K562 (cell line): ENCODE measurements around the gene OR2W1. TPM values are rescaled to one million over a fixed set of nuclear protein-coding genes. Genes with fewer than 3 reads are reported as not detected.
A peak's percentile ranks its signal among the peaks of the same experiment; 100 is the strongest.

ENCODE experiments used
- ATAC-seq: fragments of 200-7000 bp; cut with Tn5 transposase; 3 replicates; pipeline ENCODE4 v1.9.1; 2020; ENCODE audit warnings: moderate library complexity
- BruUV-seq: library from RNA; stranded (reverse); fragments of 400-500 nt; replicated peaks from 2 replicates; lab custom pipeline; 2021; lab: Mats Ljungman, UMichigan
- CTCF ChIA-PET: fragments of 300-600 bp; formaldehyde crosslinking; extraction: SDS; loops from one replicate; lab custom pipeline; 2021; ENCODE audit warnings: low intra/inter-chr PET ratio; lab: Yijun Ruan, JAX
- POLR2A ChIA-PET: fragments of 300-600, 350-650 bp; sonication (Branson Sonifier 250); formaldehyde crosslinking; extraction: SDS; loops from one replicate; lab custom pipeline; 2021; ENCODE audit warnings: antibody characterized with exemption, inconsistent platforms; lab: Yijun Ruan, JAX
- DNase-seq, 4 experiments: peaks; one replicate each; pipeline versions ENCODE4 v3.0.0 to v3.0.0-alpha.2; 2011 to 2018; ENCODE audit warnings: low spot score in 3 of 4, mixed read lengths in 3 of 4; ENCODE audit errors: extremely low read depth in 1 of 4
- FAIRE-seq: peaks from 2 replicates; lab custom pipeline; 2011; peaks lifted over from hg19 to GRCh38; lab: Jason Lieb, UNC
- H2AFZ ChIP-seq: 2 replicates; pipeline ENCODE4 v1.6.0; 2011; ENCODE audit warnings: low read depth, low read length, control low read depth, inconsistent platforms
- H3K27ac ChIP-seq: fragments of 200-600 bp; 3 replicates; pipeline ENCODE4 v1.8.0; 2011; ENCODE audit warnings: low read depth, mild to moderate bottlenecking, control low read depth, inconsistent platforms, low read length, moderate library complexity, mixed read lengths; ENCODE audit errors: extremely low read depth
- H3K27me3 ChIP-seq, 2 experiments: fragments of 300-600 bp in 1 of 2; 2 replicates in 1 of 2; 3 replicates in 1 of 2; pipeline versions ENCODE4 v1.6.0 to v1.8.0; 2011; ENCODE audit warnings: inconsistent platforms in 2 of 2, low read length in 2 of 2, mild to moderate bottlenecking in 1 of 2, mixed read lengths in 1 of 2, moderate library complexity in 1 of 2; ENCODE audit not compliant: control insufficient read depth in 2 of 2, insufficient read depth in 2 of 2
- H3K36me3 ChIP-seq: fragments of 300-600 bp; 3 replicates; pipeline ENCODE4 v1.8.0; 2011; ENCODE audit warnings: mild to moderate bottlenecking, low read length, inconsistent platforms; ENCODE audit not compliant: control insufficient read depth, insufficient read depth
- H3K4me1 ChIP-seq, 2 experiments: fragments of 200-600 bp in 1 of 2; replicated peaks in 1 of 2; 2 replicates in 1 of 2; 3 replicates in 1 of 2; pipeline versions ENCODE4 v1.5.1 to v1.8.0; 2011; ENCODE audit warnings: inconsistent platforms in 2 of 2, low read length in 2 of 2, mild to moderate bottlenecking in 1 of 2, mixed read lengths in 1 of 2, moderate library complexity in 1 of 2; ENCODE audit not compliant: control insufficient read depth in 2 of 2, insufficient read depth in 2 of 2
- H3K4me2 ChIP-seq: 2 replicates; pipeline ENCODE4 v1.6.1; 2011; ENCODE audit warnings: low read length, control low read depth, inconsistent platforms, mixed read lengths; ENCODE audit not compliant: insufficient read depth
- H3K4me3 ChIP-seq: fragments of 200-600 bp; sonication (generic), shearing (Covaris generic); 2 replicates; pipeline ENCODE4 v1.5.1; 2016; ENCODE audit warnings: control low read depth, inconsistent platforms
- H3K79me2 ChIP-seq: fragments of 200-600 bp; 3 replicates; pipeline ENCODE4 v1.8.0; 2011; ENCODE audit warnings: low read length, inconsistent platforms; ENCODE audit not compliant: control insufficient read depth, insufficient read depth
- H3K9ac ChIP-seq, 2 experiments: 2 replicates each; pipeline versions ENCODE4 v1.6.0 to v1.6.1; 2011; ENCODE audit warnings: low read depth in 2 of 2, low read length in 2 of 2, control low read depth in 1 of 2, inconsistent platforms in 1 of 2, mild to moderate bottlenecking in 1 of 2, mixed read lengths in 1 of 2; ENCODE audit not compliant: insufficient read depth in 1 of 2
- H3K9me1 ChIP-seq: one replicate; pipeline ENCODE4 v1.6.0; 2011; ENCODE audit warnings: inconsistent platforms, mild to moderate bottlenecking, low read length, moderate library complexity; ENCODE audit not compliant: control insufficient read depth, insufficient read depth
- H3K9me3 ChIP-seq: replicated peaks from 2 replicates; pipeline ENCODE4 v1.5.1; 2011; ENCODE audit warnings: low read depth, low read length, inconsistent platforms; ENCODE audit not compliant: control insufficient read depth, insufficient read depth
- H4K20me1 ChIP-seq: replicated peaks from 2 replicates; pipeline ENCODE4 v1.6.1; 2011; ENCODE audit warnings: low read length, inconsistent platforms, mixed read lengths; ENCODE audit not compliant: control insufficient read depth, insufficient read depth
- EGR1 ChIP-seq: fragments of 450-650 bp; conservative IDR thresholded peaks from 2 replicates; pipeline ENCODE4 v1.6.1; 2017; ENCODE audit warnings: mild to moderate bottlenecking
- MTA2 ChIP-seq: fragments of 450-650 bp; IDR thresholded peaks from 2 replicates; pipeline ENCODE4 v1.6.1; 2016; ENCODE audit warnings: low read depth
- MYNN ChIP-seq, 2 experiments: sonication (generic); formaldehyde crosslinking in 1 of 2; IDR thresholded peaks; 2 replicates each; pipeline versions ENCODE4 v1.5.0 to v1.6.1; 2016 to 2020; ENCODE audit warnings: antibody characterized with exemption in 1 of 2, missing genetic modification reagents in 1 of 2
- POLR2H ChIP-seq: IDR thresholded peaks from 2 replicates; pipeline ENCODE4 v1.6.1; 2016; ENCODE audit warnings: missing genetic modification characterization, low read depth, mild to moderate bottlenecking, control low read depth, missing compliant biosample characterization, moderate library complexity
- WGBS: fragments of 100-300 bp; shearing (Covaris generic); methylation state at CpG from one replicate; pipeline ENCODE4 v1.1.6; 2016; ENCODE audit warnings: low coverage, mixed read lengths; ENCODE audit not compliant: insufficient coverage; ENCODE audit errors: missing lambda C conversion rate; 5-methylcytosine and 5-hydroxymethylcytosine counted together
- in situ Hi-C: fragments of 300-500 bp; cut with MboI; formaldehyde crosslinking; loops from 4 replicates; pipeline ENCODE4 v1.15.0; 2018; ENCODE audit warnings: inconsistent platforms, mixed read lengths
- intact Hi-C: fragments of 100-400 bp; cut with micrococcal nuclease; formaldehyde crosslinking; loops from 2 replicates; pipeline ENCODE4 v1.14.2; 2022
- polyA plus RNA-seq, 8 experiments: library from polyadenylated mRNA; depleted of rRNA in 4 of 8; stranded (reverse) in 5 of 8; unstranded in 3 of 8; fragments of >200 nt; fragmentation: Nextera tagmentation in 2 of 8; fragmentation: Illumina TruSeq in 1 of 8; extraction: Ambion mirVana in 2 of 8; extraction: Trizol in 1 of 8; gene quantifications; 2 replicates each; pipeline versions ENCODE4 v1.2.1 to v1.2.3, GENCODE V29; 2011 to 2014; ENCODE audit warnings: inconsistent platforms in 1 of 8, missing spikeins in 1 of 8
- total RNA-seq, 7 experiments: library from RNA; depleted of rRNA in 6 of 7; stranded (reverse); fragments of >200 nt in 6 of 7; fragmentation: Illumina TruSeq in 2 of 7; extraction: Trizol in 2 of 7; gene quantifications; 2 replicates each; pipeline versions ENCODE4 v1.2.1 to v1.2.3, GENCODE V29; 2011 to 2021; ENCODE audit warnings: low replicate concordance in 1 of 7
- TF ChIP-seq, protein P1 (sequence below): sonication (generic); formaldehyde crosslinking; IDR thresholded peaks from 2 replicates; pipeline ENCODE4 v1.8.1; 2023; ENCODE audit warnings: mild to moderate bottlenecking, missing genetic modification reagents

The OR2W1 gene
- total and polyA plus RNA-seq, 9 of the 15 experiments (the other 6 are each of a cell fraction or from before 2014, with no cell fraction given): not detected

- H3K79me2 ChIP-seq: no peaks in the 10 kb centered on the region
- H3K27me3 ChIP-seq: no peaks in the 10 kb centered on the region
- H3K9me3 ChIP-seq: no peaks in the 10 kb centered on the region
- CTCF ChIA-PET: no interaction called here
- H4K20me1 ChIP-seq: no peaks in the 10 kb centered on the region
- no peaks in the 10 kb centered on the region for H3K36me3 ChIP-seq
- 70% methylated on average over 23 of the region's 24 CpGs for whole genome bisulfite sequencing
- ATAC-seq (no peak), FAIRE-seq (no peak), DNase-seq (no peak)
- H3K9me1 ChIP-seq: no peaks in the 10 kb centered on the region
- H3K4me3 ChIP-seq: no peak overlapping the region
- in situ Hi-C loops: no loop called here
- TF ChIP-seq, protein P1, sequence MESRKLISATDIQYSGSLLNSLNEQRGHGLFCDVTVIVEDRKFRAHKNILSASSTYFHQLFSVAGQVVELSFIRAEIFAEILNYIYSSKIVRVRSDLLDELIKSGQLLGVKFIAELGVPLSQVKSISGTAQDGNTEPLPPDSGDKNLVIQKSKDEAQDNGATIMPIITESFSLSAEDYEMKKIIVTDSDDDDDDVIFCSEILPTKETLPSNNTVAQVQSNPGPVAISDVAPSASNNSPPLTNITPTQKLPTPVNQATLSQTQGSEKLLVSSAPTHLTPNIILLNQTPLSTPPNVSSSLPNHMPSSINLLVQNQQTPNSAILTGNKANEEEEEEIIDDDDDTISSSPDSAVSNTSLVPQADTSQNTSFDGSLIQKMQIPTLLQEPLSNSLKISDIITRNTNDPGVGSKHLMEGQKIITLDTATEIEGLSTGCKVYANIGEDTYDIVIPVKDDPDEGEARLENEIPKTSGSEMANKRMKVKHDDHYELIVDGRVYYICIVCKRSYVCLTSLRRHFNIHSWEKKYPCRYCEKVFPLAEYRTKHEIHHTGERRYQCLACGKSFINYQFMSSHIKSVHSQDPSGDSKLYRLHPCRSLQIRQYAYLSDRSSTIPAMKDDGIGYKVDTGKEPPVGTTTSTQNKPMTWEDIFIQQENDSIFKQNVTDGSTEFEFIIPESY (CRISPR knock-in tag): peak; percentile 39; the same call in 1 of the 2 replicates
- TF ChIP-seq POLR2H: no peak
- H3K4me2 ChIP-seq: no peak overlapping the region
- 0 out of 4 replicates have a peak overlapping the region, but pooled peaks of 1 of the 2 experiments have one; percentile 14 for H3K9ac ChIP-seq
- no TSS peak for BruUV-seq
- peak overlapping the region; percentile 14 for H2AFZ ChIP-seq
- intact Hi-C loops: no loop called here
- H3K4me1 ChIP-seq: peaks cover 0 to 4% of the 10 kb centered on the region in 2 experiments; a peak in 1 of 5 replicates
- POLR2A ChIA-PET: no interaction called here
- H3K27ac ChIP-seq: no peak overlapping the region
Observed at GRCh38 chr6:29035951-29036350, 9.0 kb downstream of the OR2W1 start.

GRCh38 chr6:29028821-29029220, 16.2 kb downstream of the OR2W1 start:
- CTCF ChIA-PET: no interaction called here
- H3K4me3 ChIP-seq: no peak overlapping the region
- no TSS peak for BruUV-seq

More at GRCh38 chr6:29028821-29029220, 16.2 kb downstream of the OR2W1 start:
- no peak overlapping the region for H3K27ac ChIP-seq
- no peaks in the 10 kb centered on the region for H3K9me1 ChIP-seq
- no peaks in the 10 kb centered on the region for H3K27me3 ChIP-seq
- WGBS: 35% methylated on average over 13 of the region's 13 CpGs
- FAIRE-seq: no peak
- ATAC-seq: peak; percentile 48
- H3K79me2 ChIP-seq: no peaks in the 10 kb centered on the region
- no peaks in the 10 kb centered on the region for H3K9me3 ChIP-seq
- intact Hi-C loops: no loop called here
- H3K4me1 ChIP-seq: peaks cover 0 to 2% of the 10 kb centered on the region in 2 experiments; a peak in 2 of 5 replicates
- in situ Hi-C loops: no loop called here
- H3K4me2 ChIP-seq: no peak overlapping the region
- POLR2A ChIA-PET: interaction anchor here (1.0 to 1.2 kb wide), 2 partner anchors 12 to 18 kb away, joined by 3 to 4 read pairs; no protein-coding TSS in a partner anchor
- 0 out of 4 replicates have a peak overlapping the region, but pooled peaks of 1 of the 2 experiments have one; percentile 23 for H3K9ac ChIP-seq
- H4K20me1 ChIP-seq: no peaks in the 10 kb centered on the region
- no peaks in the 10 kb centered on the region for H3K36me3 ChIP-seq
- TF ChIP-seq MTA2: no peak
- TF ChIP-seq EGR1: 0 out of 2 replicates have a peak, but pooled peaks have one; percentile 13
- no peak for TF ChIP-seq MYNN (IDR thresholded peaks at IDR 0.05)
- TF ChIP-seq MYNN (CRISPR knock-in tag; IDR thresholded peaks at IDR 0.05): no peak
- no peak for DNase-seq
- peak overlapping the region; percentile 57 for H2AFZ ChIP-seq
